ENCODE results near the gene ARL3. TPM values are rescaled to one million over a fixed set of nuclear protein-coding genes. Genes with fewer than 3 reads are reported as not detected.
"Not testable (repeated sequence)": the region's sequence is repeated elsewhere in the genome, so short reads cannot be mapped to it uniquely, and the experiment has no call there.

The ARL3 gene
- total RNA-seq, 1 donor, result 6.0 TPM

DNA sequence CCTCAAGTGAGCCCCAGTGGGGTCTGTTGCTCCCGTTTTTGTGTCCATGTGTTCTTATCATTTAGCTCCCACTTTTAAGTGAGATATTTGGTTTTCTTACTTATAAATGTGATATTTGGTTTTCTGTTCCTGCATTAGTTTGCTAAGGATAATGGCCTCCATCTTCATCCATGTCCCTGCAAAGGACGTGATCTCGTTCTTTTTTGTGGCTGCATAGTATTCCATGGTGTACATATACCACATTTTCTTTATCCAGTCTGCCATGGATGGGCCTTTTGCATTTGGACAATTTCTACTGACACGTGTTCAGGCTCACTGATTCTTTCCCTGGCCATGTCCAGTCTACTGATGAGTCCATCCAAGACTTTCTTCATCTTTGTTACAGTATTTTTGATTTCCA, 9.8 kb upstream of the ARL3 start:
- TF ChIP-seq, protein P1, sequence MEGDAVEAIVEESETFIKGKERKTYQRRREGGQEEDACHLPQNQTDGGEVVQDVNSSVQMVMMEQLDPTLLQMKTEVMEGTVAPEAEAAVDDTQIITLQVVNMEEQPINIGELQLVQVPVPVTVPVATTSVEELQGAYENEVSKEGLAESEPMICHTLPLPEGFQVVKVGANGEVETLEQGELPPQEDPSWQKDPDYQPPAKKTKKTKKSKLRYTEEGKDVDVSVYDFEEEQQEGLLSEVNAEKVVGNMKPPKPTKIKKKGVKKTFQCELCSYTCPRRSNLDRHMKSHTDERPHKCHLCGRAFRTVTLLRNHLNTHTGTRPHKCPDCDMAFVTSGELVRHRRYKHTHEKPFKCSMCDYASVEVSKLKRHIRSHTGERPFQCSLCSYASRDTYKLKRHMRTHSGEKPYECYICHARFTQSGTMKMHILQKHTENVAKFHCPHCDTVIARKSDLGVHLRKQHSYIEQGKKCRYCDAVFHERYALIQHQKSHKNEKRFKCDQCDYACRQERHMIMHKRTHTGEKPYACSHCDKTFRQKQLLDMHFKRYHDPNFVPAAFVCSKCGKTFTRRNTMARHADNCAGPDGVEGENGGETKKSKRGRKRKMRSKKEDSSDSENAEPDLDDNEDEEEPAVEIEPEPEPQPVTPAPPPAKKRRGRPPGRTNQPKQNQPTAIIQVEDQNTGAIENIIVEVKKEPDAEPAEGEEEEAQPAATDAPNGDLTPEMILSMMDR (IDR thresholded peaks at IDR 0.05; ENCODE audit: insufficient read depth, low read depth, low read length), result no peak
- H3K4me3 ChIP-seq (ENCODE audit: low read depth, low read length), result no peak overlapping the region
- DNase-seq (ENCODE audit: low read depth), result no peak

DNA sequence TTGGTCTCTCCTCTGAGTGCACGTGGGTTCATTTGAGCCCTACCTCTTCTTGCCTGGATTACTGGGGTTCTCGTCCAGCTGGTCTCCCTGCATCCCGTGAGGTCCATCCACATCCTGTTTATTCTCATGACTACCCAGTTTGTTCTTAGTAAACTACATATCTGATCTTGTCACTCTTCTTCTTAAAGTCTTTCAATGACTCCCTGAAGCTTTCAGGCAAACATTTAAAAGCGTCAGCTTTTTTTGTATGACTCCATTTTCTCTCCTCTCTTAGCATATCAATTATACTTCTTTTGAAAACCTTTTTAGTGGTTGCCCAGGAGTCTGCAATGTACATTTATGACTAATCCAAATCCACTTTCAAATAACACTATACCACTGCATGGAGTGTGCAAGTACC, 7.8 kb upstream of the ARL3 start:
- DNase-seq (ENCODE audit: low read depth), result no peak
- TF ChIP-seq, protein P1 (IDR thresholded peaks at IDR 0.05; ENCODE audit: insufficient read depth, low read depth, low read length), result no peak
- no peak overlapping the region for H3K4me3 ChIP-seq (ENCODE audit: low read depth, low read length)

DNA sequence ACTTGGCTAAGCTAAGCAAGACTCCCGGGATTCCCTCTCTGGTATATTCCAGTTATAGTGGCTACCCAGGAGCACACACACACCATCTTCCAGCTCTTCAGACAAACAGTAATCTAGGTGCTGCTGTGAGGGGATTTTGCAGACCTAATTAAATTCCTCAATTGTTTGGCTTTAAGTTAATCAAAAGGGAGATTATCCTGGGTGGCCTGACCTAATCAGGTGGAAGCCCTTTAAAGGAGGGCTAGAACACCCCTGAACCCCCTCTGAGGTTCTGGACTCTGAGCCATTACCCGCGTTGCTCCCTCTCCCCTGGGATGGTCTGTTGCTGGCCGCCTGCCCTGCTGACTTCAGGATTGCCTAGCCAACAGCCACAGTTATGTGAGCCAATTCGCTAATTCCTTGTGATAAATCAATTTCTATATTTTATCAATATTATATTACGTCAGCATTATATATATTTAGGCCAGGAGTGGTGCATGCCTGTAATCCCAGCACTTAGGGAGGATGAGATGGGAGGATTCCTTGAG, 6.6 kb upstream of the ARL3 start:
- H3K4me3 ChIP-seq (ENCODE audit: low read depth, low read length), result no peak overlapping the region
- no peak for DNase-seq (ENCODE audit: low read depth)
- TF ChIP-seq, protein P1 (IDR thresholded peaks at IDR 0.05; ENCODE audit: insufficient read depth, low read depth, low read length), result no peak

DNA sequence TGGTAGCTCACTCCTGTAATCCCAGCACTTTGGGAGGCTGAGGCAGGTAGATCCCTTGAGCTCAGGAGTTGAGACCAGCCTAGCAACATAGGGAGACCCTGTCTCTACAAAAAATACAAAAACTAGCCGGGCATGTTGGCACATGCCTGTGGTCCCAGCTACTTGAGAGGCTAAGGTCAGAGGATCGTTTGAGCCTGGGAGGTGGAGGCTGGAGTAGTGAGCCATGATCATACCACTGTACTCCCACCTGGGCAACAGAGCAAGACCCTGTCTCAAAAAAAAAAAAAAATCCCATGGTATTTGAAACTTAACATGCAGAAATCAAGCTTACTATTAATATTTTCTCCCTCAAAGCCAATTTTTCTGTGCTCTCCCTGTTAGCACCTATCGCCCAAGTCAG, 6.1 kb upstream of the ARL3 start:
- TF ChIP-seq, protein P1 (IDR thresholded peaks at IDR 0.05; ENCODE audit: insufficient read depth, low read depth, low read length), result no peak
- DNase-seq (ENCODE audit: low read depth), result no peak
- no peak overlapping the region for H3K4me3 ChIP-seq (ENCODE audit: low read depth, low read length)

DNA sequence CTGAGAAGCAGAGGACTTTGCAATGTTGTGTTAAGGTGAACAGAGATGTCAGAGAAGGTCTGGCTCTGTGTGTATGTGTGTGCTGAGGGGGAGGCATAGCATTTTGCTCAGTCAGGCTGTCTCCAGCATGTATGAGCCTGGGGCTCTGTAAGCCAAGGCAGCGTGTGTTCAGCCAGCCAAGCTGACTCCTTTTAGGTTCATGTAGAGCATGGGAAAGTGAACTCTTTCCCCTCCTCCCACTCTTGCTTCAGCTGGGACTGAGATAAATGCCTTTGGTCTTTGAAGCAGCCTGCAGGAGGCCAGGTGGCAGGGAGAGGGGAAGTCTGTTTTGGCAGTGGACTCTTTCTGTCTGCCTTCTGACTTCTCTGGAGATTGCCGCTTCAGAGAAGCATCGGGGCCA, 4.0 kb upstream of the ARL3 start:
- H3K4me3 ChIP-seq (ENCODE audit: low read depth, low read length), result no peak overlapping the region
- peak; percentile 94 for DNase-seq (ENCODE audit: low read depth)
- TF ChIP-seq, protein P1 (IDR thresholded peaks at IDR 0.05; ENCODE audit: insufficient read depth, low read depth, low read length), result no peak

DNA sequence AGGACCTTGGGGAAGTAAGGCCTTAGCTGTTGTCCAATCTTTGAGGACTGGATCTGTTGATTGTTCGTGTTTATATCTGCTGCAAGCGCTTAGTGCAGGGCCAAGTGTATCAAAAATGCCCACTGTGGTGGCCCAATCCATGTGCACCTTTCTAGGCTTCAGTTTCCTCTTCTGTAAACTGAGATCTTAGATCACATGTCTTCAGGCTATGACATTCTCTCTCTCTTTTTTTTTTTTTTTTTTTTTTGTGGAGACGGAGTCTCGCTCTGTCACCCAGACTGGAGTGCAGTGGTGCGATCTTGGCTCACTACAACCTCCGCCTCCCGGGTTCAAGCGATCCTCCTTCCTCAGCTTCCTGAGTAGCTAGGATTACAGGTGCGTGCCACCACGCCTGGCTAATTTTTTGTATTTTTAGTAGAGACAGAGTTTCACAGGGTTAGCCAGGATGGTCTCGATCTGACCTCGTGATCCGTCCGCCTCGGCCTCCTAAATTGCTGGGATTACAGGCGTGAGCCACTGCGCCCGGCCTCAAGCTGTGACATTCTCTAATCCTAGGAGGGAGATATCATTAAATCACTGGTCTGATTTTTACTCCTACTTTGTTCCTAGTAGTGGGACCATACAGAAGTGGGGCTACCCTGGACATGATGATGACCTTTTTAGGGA, 2.8 kb upstream of the ARL3 start:
- DNase-seq (ENCODE audit: low read depth); H3K4me3 ChIP-seq (ENCODE audit: low read depth, low read length): not testable (repeated sequence)

DNA sequence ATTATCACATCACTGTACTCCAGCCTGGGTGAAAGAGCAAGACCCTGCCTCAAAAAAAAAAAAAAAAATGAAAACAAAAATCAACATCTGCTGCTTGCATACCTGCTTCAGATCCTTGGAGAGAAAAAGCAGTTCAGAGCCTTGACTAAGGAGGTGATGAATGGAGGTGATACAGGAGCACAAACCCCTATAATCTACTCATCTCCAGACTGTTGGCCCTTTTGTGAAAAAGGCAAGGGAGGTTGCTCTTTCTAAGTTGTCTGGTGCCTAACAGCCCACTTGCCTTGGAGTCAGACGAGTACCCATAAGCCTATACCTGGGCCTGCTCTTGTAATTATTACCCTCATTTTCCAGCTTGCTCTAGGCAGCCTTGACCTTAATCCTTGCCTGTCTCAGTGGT, 1.7 kb upstream of the ARL3 start:
- DNase-seq (ENCODE audit: low read depth), result no peak
- TF ChIP-seq, protein P1 (IDR thresholded peaks at IDR 0.05; ENCODE audit: insufficient read depth, low read depth, low read length), result no peak
- H3K4me3 ChIP-seq (ENCODE audit: low read depth, low read length), result no peak overlapping the region
